HPDE6-E6E7 (cell line): ENCODE measurements around the gene SLC46A1.

Source experiments
- DNase-seq: peaks from one replicate; pipeline ENCODE4 v3.0.0; 2011; ENCODE audit warnings: missing footprints; ENCODE audit errors: extremely low spot score

Gene SLC46A1

GRCh38 chr17:28357061-28357900 lies 48.7 kb downstream of the SLC46A1 start, which contains the start of gene POLDIP2:
Gene POLDIP2 (minus strand): TSS chr17:28357527. CDS start chr17:28357448, 79 bp downstream.
- peak; percentile 91 for DNase-seq

DNA sequence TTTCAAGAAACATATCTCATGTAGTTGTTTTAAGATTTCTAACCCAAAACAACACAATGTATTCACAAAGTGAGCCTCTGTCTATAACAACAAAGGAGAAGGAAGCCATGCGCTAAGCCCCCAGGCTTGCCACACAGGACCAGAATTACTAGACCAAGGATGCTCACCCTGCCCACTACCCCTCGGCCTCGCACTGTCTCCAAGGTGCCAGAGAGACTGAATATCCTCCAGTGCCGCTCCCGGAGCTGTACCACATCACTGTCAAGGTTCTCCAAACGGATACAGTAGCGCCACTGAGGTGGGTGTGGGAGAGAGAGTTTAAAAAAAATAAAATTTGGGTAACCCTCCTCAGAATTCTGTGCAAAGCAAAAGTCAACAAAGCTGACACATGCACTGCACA lies 55.7 kb downstream of the SLC46A1 start:
- no peak for DNase-seq

- no peak for DNase-seq
These were observed 57.0 kb downstream of the SLC46A1 start for GRCh38 chr17:28348979-28349378.

- peak; percentile 84 for DNase-seq
These were observed 58.6 kb downstream of the SLC46A1 start for GRCh38 chr17:28347261-28347891.

- DNase-seq: no peak
These were observed 59.2 kb downstream of the SLC46A1 start for GRCh38 chr17:28346746-28347246.

- no peak for DNase-seq
These were observed 59.8 kb downstream of the SLC46A1 start for GRCh38 chr17:28346199-28346580.

DNA sequence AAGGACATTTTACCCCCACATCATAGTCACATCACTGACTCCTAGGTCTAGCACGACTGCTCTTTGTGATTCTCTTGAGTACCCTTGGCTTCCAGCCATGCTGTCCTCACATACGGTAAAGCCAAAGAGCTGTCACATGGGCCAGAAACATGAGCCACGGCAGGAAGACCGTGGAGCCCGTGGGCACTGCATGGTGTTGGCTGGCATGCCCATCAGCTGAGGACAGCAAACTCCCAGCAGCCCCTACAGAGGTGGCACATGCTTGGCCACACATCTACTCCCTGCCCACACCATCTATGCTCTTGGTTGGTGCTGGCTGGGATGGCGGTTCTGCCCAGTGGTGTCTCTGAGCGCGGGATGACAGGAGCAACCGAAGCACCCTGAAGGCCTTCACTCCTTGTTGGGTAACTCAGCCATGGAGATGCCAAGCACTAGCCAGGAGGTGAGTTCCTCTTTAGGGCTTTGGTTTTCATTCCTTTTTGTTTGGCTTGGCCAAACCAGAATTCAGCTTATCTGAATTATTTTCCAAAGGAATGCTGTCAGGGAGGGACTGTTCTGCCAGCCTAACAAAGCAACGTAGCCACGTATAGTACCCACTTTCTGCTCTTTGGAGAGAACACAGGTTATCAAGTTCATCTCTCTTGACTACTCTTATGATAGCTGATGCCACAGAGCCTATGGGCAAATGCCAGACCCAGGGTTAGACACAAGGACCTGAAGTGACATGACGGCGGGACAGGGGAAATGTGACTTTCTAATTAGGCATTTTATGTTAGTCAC lies 60.4 kb downstream of the SLC46A1 start:
- DNase-seq: no peak
